ENCODE data around the gene ALDOC. TPM values are rescaled to one million over a fixed set of nuclear protein-coding genes. Genes with fewer than 3 reads are reported as not detected.

ALDOC gene
- total and polyA plus RNA-seq, 2 donors (not counting 1 experiment from before 2014, with no cell fraction given), result 16.7 to 26.6 TPM

DNA sequence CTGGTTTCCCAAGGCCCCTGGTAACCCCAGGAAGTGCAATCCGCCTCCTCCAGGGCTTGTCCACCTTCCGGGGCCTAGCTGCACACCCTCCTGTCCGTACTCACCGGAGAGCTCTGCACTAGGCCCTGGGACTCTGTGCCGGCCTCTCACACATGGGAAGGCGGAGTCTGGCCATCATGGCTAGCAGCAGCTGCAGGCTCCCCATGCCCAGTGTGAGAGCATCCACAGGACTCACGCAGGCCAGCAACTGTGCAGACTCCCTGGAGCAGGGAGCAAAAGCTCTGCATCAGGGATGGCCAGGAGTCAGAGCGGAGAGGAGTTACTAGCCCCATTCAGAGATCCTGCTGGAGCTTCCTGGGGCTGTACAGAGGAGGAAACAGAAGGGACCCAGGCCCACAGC, 50.3 kb downstream of the ALDOC start:
- no peak for ATAC-seq (ENCODE audit: low read depth)
- ChIA-PET POLR2A (no interaction called here), CTCF (interaction anchor here (0.6 to 0.7 kb wide), 2 partner anchors 17 to 40 kb away, joined by 4 to 7 read pairs; no protein-coding TSS in a partner anchor)
- Histone ChIP-seq H3K4me3 (ENCODE audit: control extremely low read depth in 1 of 5, extremely low read depth in 1 of 5, insufficient read depth in 1 of 5, low read depth in 2 of 5, low read length in 4 of 5) (no peak overlapping the region), H3K4me1 (ENCODE audit: control insufficient read depth in 2 of 2, insufficient read depth in 2 of 2, low read length in 2 of 2) (no peaks in the 10 kb centered on the region), H3K27me3 (replicated peaks in 1 of 4; ENCODE audit: control extremely low read depth in 1 of 4, control insufficient read depth in 3 of 4, insufficient read depth in 4 of 4, low read length in 3 of 4) (peaks cover 0 to 1% (median 0%) of the 10 kb centered on the region in 4 experiments), H4K20me1 (ENCODE audit: control insufficient read depth, insufficient read depth, low read length, poor library complexity, severe bottlenecking) (no peaks in the 10 kb centered on the region), H3K36me3 (replicated peaks in 1 of 2; ENCODE audit: control extremely low read depth in 1 of 2, control insufficient read depth in 1 of 2, extremely low read depth in 1 of 2, insufficient read depth in 2 of 2, low read length in 1 of 2) (no peaks in the 10 kb centered on the region), H3K4me2 (replicated peaks; ENCODE audit: low read depth, low read length, poor library complexity, severe bottlenecking) (no peak overlapping the region), H3K79me2 (ENCODE audit: control insufficient read depth, insufficient read depth, low read length) (no peaks in the 10 kb centered on the region), H3K27ac (ENCODE audit: low read length in 2 of 2) (no peak overlapping the region), H3K9me3 (ENCODE audit: control extremely low read depth in 1 of 3, control insufficient read depth in 2 of 3, insufficient read depth in 1 of 3, low read length in 2 of 3) (no peaks in the 10 kb centered on the region), H2AFZ (ENCODE audit: insufficient read depth, low read depth, low read length, poor library complexity, severe bottlenecking) (no peak overlapping the region), H3K9ac (ENCODE audit: low read length) (no peak overlapping the region)
- no peaks in the 10 kb centered on the region for H3K9me3 Mint-ChIP-seq (ENCODE audit: insufficient read depth)
- no peaks in the 10 kb centered on the region for H3K4me1 Mint-ChIP-seq
- no peak overlapping the region for H3K27ac Mint-ChIP-seq
- intact Hi-C loops (cut with micrococcal nuclease), result no loop called here
- H3K27me3 Mint-ChIP-seq, result peaks cover 3% of the 10 kb centered on the region
- WGBS (ENCODE audit: insufficient coverage), result 86% methylated on average over 8 of the region's 8 CpGs
- TF ChIP-seq CTCF (IDR thresholded peaks at IDR 0.05) (no peak), EZH2 (IDR thresholded peaks at IDR 0.05; ENCODE audit: borderline replicate concordance, insufficient read depth, low read depth, low read length, poor library complexity, severe bottlenecking) (no peak)
- no peak for DNase-seq
- H3K4me3 Mint-ChIP-seq, result no peak overlapping the region

DNA sequence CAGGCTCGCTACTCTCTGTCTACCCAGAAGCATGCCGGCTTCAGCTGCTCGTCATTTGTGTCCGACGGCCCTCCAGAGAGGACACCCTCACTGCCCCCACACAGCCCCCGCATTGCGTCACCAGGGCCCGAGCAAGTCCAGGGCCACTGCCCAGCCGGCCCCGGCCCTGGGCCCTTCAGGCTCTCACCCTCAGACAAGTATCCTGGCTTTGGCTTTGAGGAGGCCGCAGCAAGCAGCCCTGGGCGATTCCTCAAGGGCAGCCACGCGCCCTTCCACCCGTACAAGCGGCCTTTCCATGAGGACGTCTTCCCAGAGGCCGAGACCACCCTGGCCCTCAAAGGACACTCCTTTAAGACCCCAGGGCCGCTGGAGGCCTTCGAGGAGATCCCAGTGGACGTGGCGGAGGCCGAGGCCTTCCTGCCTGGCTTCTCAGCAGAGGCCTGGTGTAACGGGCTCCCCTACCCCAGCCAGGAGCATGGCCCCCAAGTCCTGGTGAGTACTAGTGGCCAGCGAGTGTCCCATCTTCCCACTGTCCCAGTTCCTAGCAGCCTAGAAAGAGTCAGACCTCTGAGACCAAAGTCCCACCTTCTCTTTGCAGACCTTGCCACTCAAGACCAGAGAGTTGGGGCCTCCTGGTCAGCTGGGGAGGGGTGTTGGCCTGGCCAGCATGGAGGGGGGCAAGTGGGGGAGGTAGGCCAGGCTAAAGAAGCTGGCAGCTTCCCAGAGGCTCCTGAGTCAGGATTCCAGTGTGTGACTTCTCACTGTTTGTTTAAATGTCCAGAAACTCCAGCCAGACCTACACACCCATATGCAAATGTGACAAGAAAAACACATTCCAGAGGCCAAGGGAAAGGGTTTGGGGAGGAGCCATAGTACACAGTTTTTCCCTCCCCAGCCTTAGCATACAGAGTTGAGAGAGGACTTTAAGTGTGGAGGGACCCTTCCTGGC, 51.9 kb downstream of the ALDOC start:
- 93% methylated on average over 25 of the region's 25 CpGs for WGBS (ENCODE audit: insufficient coverage)
- no peak overlapping the region for H3K9ac ChIP-seq (ENCODE audit: low read length)
- intact Hi-C loops (cut with micrococcal nuclease), result no loop called here
- no peak overlapping the region for H3K27ac ChIP-seq (ENCODE audit: low read length in 2 of 2)
- Mint-ChIP-seq H3K9me3 (ENCODE audit: insufficient read depth) (no peaks in the 10 kb centered on the region), H3K27me3 (no peaks in the 10 kb centered on the region), H3K4me1 (no peaks in the 10 kb centered on the region), H3K27ac (no peak overlapping the region), H3K4me3 (no peak overlapping the region)
- H3K4me2 ChIP-seq (replicated peaks; ENCODE audit: low read depth, low read length, poor library complexity, severe bottlenecking), result no peak overlapping the region
- no peaks in the 10 kb centered on the region for H3K9me3 ChIP-seq (ENCODE audit: control extremely low read depth in 1 of 3, control insufficient read depth in 2 of 3, insufficient read depth in 1 of 3, low read length in 2 of 3)
- H3K4me1 ChIP-seq (ENCODE audit: control insufficient read depth in 2 of 2, insufficient read depth in 2 of 2, low read length in 2 of 2), result no peaks in the 10 kb centered on the region
- CTCF ChIA-PET, result no interaction called here
- ATAC-seq (ENCODE audit: low read depth), result no peak
- TF ChIP-seq CTCF (IDR thresholded peaks at IDR 0.05) (no peak), EZH2 (IDR thresholded peaks at IDR 0.05; ENCODE audit: borderline replicate concordance, insufficient read depth, low read depth, low read length, poor library complexity, severe bottlenecking) (no peak)
- no peaks in the 10 kb centered on the region for H3K27me3 ChIP-seq (replicated peaks in 1 of 4; ENCODE audit: control extremely low read depth in 1 of 4, control insufficient read depth in 3 of 4, insufficient read depth in 4 of 4, low read length in 3 of 4)
- H4K20me1 ChIP-seq (ENCODE audit: control insufficient read depth, insufficient read depth, low read length, poor library complexity, severe bottlenecking), result no peaks in the 10 kb centered on the region
- no peaks in the 10 kb centered on the region for H3K79me2 ChIP-seq (ENCODE audit: control insufficient read depth, insufficient read depth, low read length)
- no peak overlapping the region for H3K4me3 ChIP-seq (ENCODE audit: control extremely low read depth in 1 of 5, extremely low read depth in 1 of 5, insufficient read depth in 1 of 5, low read depth in 2 of 5, low read length in 4 of 5)
- H3K36me3 ChIP-seq (replicated peaks in 1 of 2; ENCODE audit: control extremely low read depth in 1 of 2, control insufficient read depth in 1 of 2, extremely low read depth in 1 of 2, insufficient read depth in 2 of 2, low read length in 1 of 2), result no peaks in the 10 kb centered on the region
- POLR2A ChIA-PET, result no interaction called here
- no peak for DNase-seq
- no peak overlapping the region for H2AFZ ChIP-seq (ENCODE audit: insufficient read depth, low read depth, low read length, poor library complexity, severe bottlenecking)

Measured in B cell (primary cell).